Keratinocyte (primary cell): ENCODE data around the gene SORL1.

ENCODE experiments used
- CTCF ChIP-seq, 3 experiments: IDR thresholded peaks in 1 of 3; conservative IDR thresholded peaks in 1 of 3; optimal IDR thresholded peaks in 1 of 3; 2 replicates in 2 of 3; 3 replicates in 1 of 3; pipeline versions ENCODE3 to v1.5.1; 2011; ENCODE audit warnings: low read length in 3 of 3, mild to moderate bottlenecking in 3 of 3, moderate library complexity in 2 of 3, control low read depth in 1 of 3, inconsistent platforms in 1 of 3; ENCODE audit not compliant: insufficient read depth in 2 of 3; ENCODE audit errors: extremely low read depth in 1 of 3
- EZH2 ChIP-seq: IDR thresholded peaks from one replicate; pipeline ENCODE4 v1.6.1; 2012; ENCODE audit warnings: inconsistent platforms, mild to moderate bottlenecking, low read length, moderate library complexity

GRCh38 chr11:121559606-121560200, 107.6 kb downstream of the SORL1 start:
- TF ChIP-seq CTCF (optimal IDR thresholded peaks at IDR 0.05 in 1 of 3, IDR thresholded peaks at IDR 0.05 in 1 of 3, conservative IDR thresholded peaks at IDR 0.05 in 1 of 3; ENCODE audit: extremely low read depth in 1 of 3, insufficient read depth in 2 of 3, low read length in 3 of 3) (no peak), EZH2 (no peak)
